LNCaP clone FGC (cell line): Measurements from ENCODE around the gene DZIP1.

Experiments
- DNase-seq: peaks from one replicate; pipeline ENCODE4 v3.0.0-alpha.2; 2011; ENCODE audit warnings: low read depth
- H3K4me3 ChIP-seq: 2 replicates; pipeline ENCODE4 v1.5.1; 2011; ENCODE audit warnings: mild to moderate bottlenecking, low read depth, low read length, control low read depth
- CTCF ChIP-seq: IDR thresholded peaks from 2 replicates; pipeline ENCODE4 v1.5.1; 2012; ENCODE audit warnings: mild to moderate bottlenecking; ENCODE audit not compliant: control insufficient read depth, insufficient read depth; ENCODE audit errors: extremely low read depth

DZIP1 gene

GRCh38 chr13:95656386-95657015, 12.0 kb upstream of the DZIP1 start:
- no peak for TF ChIP-seq CTCF
- DNase-seq: no peak
- H3K4me3 ChIP-seq: no peak overlapping the region

GRCh38 chr13:95652821-95653220, 8.3 kb upstream of the DZIP1 start:
- H3K4me3 ChIP-seq: no peak overlapping the region
- no peak for TF ChIP-seq CTCF
- DNase-seq: no peak

- DNase-seq: no peak
- TF ChIP-seq CTCF: no peak
Measured at GRCh38 chr13:95652244-95652764, 7.8 kb upstream of the DZIP1 start.

GRCh38 chr13:95650696-95651095, 6.2 kb upstream of the DZIP1 start:
- H3K4me3 ChIP-seq: no peak overlapping the region
- DNase-seq: no peak
- no peak for TF ChIP-seq CTCF

More at GRCh38 chr13:95652244-95652764, 7.8 kb upstream of the DZIP1 start:
- H3K4me3 ChIP-seq: no peak overlapping the region

- TF ChIP-seq CTCF: no peak
- no peak for DNase-seq
- no peak overlapping the region for H3K4me3 ChIP-seq
Measured at GRCh38 chr13:95647321-95647720, 2.8 kb upstream of the DZIP1 start.

- H3K4me3 ChIP-seq: peak overlapping the region; percentile 28; the same call in 1 of the 2 replicates
- no peak for TF ChIP-seq CTCF
- DNase-seq: no peak
Measured at GRCh38 chr13:95643936-95644598, 439 bp downstream of the DZIP1 start.
